Epithelial cell of proximal tubule (primary cell): ENCODE results near the gene GFPT1. TPM values are rescaled to one million over a fixed set of nuclear protein-coding genes. Genes with fewer than 3 reads are reported as not detected.
A peak's percentile ranks its signal among the peaks of the same experiment; 100 is the strongest.

Experiments
- DNase-seq: peaks from one replicate; pipeline ENCODE4 v3.0.0-alpha.2; 2011; ENCODE audit warnings: low read depth
- H3K4me3 ChIP-seq: 2 replicates; pipeline ENCODE4 v1.5.1; 2011; ENCODE audit warnings: low read depth, mild to moderate bottlenecking, low read length
- total RNA-seq: library from RNA; depleted of rRNA; stranded (reverse); fragments of >200 nt; gene quantifications from 2 replicates; pipeline ENCODE4 v1.2.3, GENCODE V29; 2015
- TF ChIP-seq, protein P1 (sequence below): conservative IDR thresholded peaks from 2 replicates; pipeline ENCODE4 v1.5.1; 2012; ENCODE audit warnings: low read depth, mild to moderate bottlenecking, low read length

The GFPT1 gene
- total RNA-seq, 1 donor from 2014 or later = 20.3 TPM

DNA sequence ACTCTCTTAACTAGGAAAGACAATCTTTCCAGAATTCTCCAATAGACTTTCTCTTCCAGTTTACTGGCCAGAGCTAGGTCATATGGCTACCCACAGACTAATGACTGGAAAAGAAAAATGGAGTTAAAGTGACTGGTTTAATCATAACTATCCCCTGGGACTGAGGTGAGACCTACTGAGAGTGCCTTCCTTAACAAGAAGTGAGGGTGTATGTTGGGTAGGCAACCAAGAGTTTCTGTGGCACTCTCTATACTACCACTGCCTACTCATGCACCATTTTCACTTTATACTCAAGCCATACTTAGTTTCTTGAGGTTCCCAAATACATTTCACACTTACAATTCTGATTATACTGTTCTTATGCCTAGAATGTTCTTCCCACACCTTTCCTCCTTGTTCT is 6.9 kb upstream of the GFPT1 start:
- no peak for DNase-seq
- TF ChIP-seq, protein P1, sequence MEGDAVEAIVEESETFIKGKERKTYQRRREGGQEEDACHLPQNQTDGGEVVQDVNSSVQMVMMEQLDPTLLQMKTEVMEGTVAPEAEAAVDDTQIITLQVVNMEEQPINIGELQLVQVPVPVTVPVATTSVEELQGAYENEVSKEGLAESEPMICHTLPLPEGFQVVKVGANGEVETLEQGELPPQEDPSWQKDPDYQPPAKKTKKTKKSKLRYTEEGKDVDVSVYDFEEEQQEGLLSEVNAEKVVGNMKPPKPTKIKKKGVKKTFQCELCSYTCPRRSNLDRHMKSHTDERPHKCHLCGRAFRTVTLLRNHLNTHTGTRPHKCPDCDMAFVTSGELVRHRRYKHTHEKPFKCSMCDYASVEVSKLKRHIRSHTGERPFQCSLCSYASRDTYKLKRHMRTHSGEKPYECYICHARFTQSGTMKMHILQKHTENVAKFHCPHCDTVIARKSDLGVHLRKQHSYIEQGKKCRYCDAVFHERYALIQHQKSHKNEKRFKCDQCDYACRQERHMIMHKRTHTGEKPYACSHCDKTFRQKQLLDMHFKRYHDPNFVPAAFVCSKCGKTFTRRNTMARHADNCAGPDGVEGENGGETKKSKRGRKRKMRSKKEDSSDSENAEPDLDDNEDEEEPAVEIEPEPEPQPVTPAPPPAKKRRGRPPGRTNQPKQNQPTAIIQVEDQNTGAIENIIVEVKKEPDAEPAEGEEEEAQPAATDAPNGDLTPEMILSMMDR = no peak

DNA sequence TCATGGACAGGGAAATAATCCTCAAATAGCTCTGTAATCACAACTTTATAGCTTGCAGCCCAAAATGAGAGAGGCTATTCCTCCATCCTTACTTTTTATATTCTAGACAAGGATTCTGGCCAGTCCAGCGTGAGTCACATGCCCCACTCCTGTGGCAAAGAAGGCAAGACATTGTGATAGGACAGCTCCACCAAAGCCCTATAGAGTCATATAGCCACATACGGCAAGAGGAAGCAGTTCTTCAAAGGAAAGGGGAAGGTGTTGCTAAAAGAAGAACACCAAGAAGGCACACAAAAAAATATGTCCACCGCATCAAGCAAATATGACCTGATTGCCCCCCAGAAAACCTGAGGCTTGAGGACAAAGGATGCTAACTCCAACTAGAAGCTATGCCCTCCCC is 3.4 kb upstream of the GFPT1 start:
- TF ChIP-seq, protein P1 = no peak
- no peak for DNase-seq

More for the DNA sequence above, 6.9 kb upstream of the GFPT1 start:
- no peak overlapping the region for H3K4me3 ChIP-seq

GRCh38 chr2:69390001-69390400 is 3.0 kb upstream of the GFPT1 start:
- H3K4me3 ChIP-seq = no peak overlapping the region
- TF ChIP-seq, protein P1 = no peak
- no peak for DNase-seq

More for the DNA sequence above, 3.4 kb upstream of the GFPT1 start:
- H3K4me3 ChIP-seq = no peak overlapping the region

GRCh38 chr2:69389271-69389670 is 2.2 kb upstream of the GFPT1 start:
- no peak for DNase-seq
- TF ChIP-seq, protein P1 = no peak
- H3K4me3 ChIP-seq = no peak overlapping the region

GRCh38 chr2:69387770-69388481 is 899 bp upstream of the GFPT1 start:
- DNase-seq = no peak
- H3K4me3 ChIP-seq = peak overlapping the region; percentile 82
- TF ChIP-seq, protein P1 = no peak

DNA sequence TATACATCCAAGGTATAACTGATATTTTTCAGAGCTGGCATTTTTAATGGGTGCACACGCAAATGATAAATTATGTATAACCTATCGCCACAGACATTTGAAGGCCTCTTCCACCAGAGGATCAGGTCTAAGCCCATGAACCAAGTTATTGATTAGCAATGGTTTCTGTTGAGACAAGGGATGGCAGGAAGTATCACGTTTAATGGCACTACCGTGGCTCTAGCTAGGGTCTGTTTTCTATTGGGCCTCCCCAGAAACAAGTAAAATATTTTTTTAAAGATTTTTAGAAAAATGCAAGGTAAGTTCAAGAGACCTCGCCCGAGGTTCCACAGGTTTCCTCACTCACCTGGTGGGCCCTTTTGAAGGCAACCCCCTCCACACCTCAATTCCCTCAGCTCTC is 667 bp downstream of the GFPT1 start:
- TF ChIP-seq, protein P1 = no peak
- no peak for DNase-seq

GRCh38 chr2:69385443-69386151 is 1.4 kb downstream of the GFPT1 start:
- TF ChIP-seq, protein P1 = no peak
- no peak for DNase-seq
- peak overlapping the region; percentile 82 for H3K4me3 ChIP-seq

More for the DNA sequence above, 667 bp downstream of the GFPT1 start:
- peak overlapping the region; percentile 82 for H3K4me3 ChIP-seq
